ENCODE measurements around the gene CTIF.
"Not testable (repeated sequence)": the region's sequence is repeated elsewhere in the genome, so short reads cannot be mapped to it uniquely, and the experiment has no call there.

The CTIF gene

DNA sequence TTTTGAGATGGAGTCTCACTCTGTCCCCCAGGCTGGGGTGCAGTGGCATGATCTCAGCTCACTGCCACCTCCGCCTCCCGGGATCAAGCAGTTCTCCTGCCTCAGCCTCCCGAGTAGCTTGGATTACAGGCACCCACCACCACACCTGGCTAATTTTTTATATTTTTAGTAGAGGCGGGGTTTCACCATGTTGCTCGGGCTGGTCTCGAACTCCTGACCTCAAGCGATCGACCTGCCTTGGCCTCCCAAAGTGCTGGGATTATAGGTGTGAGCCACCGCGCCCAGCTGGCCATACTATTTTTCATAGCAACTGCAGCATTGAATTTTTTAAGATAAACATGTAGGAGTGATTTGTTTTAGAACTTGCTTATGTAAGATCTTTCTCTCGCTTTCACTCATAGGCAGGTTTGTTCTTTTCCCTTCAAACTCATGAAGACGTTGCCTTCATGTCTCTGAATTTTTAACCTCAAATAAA lies 273.2 kb downstream of the CTIF start:
- not testable (repeated sequence) for DNase-seq (ENCODE audit: low read depth in 1 of 2, low spot score in 1 of 2)

DNA sequence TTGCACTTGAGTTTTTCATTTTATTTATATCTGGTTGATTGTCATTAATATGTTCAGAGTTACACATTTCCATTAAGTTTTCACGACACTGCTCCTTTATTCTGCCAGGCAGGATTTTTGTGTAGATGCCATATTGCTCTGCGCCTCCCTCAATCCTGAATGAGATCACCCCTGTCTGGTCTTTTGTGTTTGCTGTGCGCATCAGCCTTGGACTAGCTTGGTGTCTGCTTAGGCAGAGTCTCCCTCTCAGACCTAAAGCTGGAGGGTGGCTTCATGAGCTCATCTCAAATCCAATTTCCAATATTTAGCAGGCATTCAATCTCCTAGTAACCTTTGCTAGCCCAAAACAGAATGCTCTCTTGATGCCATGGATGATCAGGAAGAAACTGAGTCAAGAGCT lies 274.5 kb downstream of the CTIF start:
- no peak for DNase-seq (ENCODE audit: low read depth in 1 of 2, low spot score in 1 of 2)

DNA sequence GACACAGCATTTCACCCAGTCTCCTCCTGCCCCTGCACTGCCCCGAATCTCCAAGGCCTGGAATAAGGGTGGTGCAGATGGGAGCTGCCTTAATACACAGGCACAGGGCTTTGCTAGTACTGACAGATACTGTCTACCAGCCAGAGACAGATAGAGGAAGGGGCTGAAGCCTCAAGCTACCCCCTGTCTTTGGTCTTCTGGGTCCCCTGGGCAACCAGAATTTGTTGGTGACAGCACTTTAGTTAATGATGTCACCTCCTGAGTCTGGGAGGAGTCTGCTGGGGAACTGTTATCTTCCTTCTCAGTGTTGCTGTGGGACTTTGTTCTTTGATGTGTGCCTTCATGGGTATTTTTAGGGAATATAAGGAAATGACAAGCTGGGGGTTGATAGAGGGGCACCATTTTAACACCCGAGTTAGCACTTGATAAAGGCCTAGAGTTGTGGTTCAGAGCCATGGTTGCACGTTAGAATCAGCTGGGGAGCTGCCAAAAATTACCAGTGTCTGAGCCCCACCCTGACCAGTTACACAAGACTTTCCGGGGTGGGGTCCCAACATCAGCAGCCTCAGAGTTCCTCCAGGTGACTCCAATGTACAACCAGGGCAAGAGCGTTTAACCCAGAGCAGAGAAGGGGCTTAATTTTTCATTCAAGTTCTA lies 275.1 kb downstream of the CTIF start:
- DNase-seq (ENCODE audit: low read depth in 1 of 2, low spot score in 1 of 2) = no peak

DNA sequence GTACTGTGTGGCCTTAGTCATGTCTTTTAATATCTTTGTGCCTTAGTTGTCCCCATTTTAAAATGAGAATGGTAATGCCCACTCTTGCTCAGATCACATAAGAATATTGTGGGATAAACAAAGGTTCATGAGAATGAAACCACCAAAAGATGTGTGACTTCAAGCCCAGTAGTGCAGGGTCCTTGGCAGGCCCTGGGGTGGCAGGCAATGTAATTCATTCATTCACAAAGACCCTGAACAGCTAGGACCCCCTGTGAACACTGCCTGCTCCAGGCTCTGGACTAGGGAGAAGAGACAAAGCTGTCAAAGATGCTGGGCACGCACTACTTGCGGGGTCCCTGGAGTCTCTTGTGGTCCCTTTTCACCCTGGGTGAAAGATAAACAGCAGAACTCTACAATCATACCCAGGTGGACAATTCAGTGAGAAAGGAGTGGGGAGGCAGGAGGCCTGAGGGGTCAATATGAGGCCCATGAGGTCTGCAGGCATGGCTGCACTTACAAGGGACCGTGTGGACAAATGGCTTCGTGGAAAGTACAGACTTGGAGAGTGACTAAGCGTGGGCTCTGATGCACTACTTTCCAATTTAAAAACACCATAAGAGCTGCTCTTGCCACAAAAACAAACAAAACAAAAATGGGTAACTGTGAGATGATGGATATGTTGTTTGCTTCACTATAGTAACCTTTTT lies 275.8 kb downstream of the CTIF start:
- DNase-seq (ENCODE audit: low read depth in 1 of 2, low spot score in 1 of 2) = no peak

DNA sequence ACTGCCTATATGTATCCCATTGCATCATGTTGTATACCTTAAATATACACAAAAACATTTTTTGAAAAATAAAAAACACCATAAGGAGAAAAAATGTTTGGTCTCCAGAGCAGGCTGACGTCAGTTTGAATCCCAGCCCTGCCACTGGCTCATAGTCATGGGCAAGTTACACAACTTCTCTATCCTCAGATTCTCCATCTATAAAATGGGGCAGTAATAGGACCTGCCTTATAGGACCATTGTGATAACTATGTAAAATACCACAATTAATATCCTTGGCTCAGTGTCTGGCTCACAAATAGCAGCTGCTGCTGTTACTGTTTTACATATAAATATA lies 276.3 kb downstream of the CTIF start:
- no peak for DNase-seq (ENCODE audit: low read depth in 1 of 2, low spot score in 1 of 2)

DNA sequence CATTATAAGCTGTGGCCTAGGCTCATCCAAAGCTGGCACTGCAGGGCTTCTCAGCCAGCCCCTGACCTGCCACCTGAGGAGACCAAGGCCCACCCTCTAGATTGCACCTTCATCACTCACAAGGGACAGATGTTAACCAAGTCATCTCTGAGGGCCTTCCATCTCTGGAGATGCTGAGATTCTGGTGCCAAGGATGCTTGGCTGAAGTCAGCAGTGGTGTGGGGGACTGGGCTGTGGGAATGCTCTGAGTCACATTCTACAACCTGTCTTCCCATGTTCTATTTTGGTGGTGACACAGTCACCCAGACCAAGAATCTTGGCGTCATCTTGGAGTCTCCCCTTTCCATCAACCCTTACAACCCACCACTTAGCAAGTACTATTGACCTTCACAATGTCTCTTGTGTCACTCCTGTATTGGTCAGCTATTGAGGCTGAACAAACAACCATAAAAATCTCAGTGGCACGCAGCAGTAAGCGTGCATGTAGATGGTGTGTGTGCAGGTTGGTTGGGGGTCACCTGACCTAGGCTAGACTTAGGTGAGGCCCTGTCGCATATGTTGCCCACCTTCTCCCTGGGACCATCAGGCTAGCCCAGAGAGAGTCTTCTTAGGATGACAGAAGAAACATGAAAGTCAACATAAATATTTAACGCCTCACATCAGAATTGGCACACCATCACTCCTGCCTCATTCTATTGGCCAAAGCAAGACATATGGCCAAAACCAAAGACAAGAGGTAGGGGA lies 276.9 kb downstream of the CTIF start:
- no peak for DNase-seq (ENCODE audit: low read depth in 1 of 2, low spot score in 1 of 2)

DNA sequence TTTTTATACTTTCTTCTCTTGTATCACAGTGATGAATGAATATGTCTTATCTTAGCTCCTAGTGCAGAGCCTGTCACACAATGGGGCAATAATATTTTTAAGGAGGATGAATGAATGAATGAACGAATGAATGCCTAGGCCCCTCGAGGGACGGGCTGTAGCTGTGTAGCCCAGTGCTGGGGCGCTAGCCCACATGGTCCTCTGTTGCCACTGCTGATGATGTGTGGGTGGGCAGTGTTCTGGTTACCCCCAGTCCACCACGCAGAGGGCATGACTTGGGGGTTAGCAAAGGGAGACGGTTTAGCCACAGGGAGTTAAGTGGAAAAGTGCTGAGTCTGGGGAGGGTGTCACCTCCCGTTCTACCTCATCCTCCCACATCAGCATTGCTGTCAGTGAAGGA lies 277.7 kb downstream of the CTIF start:
- no peak for DNase-seq (ENCODE audit: low read depth in 1 of 2, low spot score in 1 of 2)

DNA sequence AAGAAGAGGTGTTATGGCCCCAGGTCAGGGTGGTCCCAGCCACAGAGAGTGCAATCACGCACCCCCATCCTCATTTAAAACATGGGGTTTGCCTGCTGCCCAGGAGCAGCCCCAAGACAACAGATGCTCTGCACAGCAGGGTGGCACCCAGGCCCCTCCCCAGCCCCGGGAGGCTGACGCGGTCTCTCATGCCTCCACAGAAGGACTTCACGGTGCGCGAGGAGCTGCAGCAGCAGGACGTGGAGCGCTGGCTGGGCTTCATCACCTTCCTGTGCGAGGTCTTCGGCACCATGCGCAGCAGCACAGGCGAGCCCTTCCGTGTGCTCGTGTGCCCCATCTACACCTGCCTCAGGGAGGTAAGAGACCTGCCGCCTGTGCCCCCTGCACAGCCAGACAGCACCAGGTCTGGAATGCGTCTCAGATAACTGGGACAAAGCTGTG lies 278.2 kb downstream of the CTIF start:
- DNase-seq (ENCODE audit: low read depth in 1 of 2, low spot score in 1 of 2) = no peak

DNA sequence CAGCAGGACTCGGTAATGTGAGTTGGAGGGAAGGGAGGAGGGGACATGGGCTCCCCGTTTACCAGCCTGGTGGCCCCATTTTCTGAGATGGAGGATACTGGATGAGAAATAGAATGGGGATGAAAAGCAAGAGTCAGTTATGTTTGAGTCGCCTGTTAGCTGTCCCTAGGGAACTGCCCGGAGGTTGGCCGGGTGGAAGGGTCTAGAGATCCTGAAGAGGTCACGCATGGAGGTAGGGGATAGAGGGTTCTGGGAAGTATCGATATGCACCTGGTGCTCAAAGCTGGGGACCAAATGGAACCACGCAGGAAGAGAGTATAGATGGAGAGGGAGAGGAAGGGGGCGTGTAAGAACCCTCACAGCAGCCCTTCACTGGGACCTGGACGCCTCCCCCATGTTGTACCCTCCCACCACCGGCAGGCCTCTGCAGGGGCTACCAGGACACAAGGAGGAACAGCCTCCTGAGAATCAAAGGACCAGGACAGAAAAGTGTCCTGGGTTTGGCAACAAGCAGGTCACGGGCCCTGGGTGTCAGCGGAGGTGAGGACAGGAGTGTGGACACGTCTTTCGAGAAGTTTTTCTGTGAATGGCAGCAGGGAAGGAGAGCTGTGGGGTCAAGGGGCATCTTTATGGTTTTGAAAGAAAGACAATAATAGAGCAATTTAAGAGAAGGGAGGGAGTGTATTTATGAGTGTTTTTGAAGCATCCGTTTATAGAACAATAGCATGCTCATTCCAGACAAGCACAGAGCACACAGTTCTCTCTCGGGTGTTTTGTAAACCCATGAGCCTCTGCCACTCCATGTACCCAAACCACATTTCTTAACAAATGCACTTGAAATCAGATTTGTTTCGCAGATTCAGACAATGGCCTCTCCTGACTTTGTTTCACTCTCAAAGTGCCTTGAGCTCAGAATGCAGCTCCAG lies 279.8 kb downstream of the CTIF start:
- DNase-seq (ENCODE audit: low read depth in 1 of 2, low spot score in 1 of 2) = no peak

DNA sequence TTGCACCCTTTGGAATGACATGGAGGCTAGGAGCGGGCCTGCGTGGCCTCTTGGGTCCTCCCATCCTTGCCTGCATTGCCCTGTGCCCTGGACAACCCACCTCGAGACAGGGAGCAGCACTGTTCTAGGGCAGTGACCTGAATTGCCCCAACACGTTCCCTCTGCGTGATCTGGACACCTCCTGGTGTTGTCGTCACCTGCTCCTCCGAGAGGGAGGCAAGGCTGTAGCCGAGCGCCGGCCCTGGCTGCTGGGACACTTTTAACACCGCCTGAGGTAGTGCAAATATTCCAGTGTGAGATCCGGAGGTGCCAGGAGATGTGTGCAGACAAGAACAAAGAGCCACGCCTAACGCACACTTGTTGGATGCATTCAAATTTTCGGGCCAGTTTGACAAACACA lies 280.4 kb downstream of the CTIF start:
- DNase-seq (ENCODE audit: low read depth in 1 of 2, low spot score in 1 of 2) = no peak

DNA sequence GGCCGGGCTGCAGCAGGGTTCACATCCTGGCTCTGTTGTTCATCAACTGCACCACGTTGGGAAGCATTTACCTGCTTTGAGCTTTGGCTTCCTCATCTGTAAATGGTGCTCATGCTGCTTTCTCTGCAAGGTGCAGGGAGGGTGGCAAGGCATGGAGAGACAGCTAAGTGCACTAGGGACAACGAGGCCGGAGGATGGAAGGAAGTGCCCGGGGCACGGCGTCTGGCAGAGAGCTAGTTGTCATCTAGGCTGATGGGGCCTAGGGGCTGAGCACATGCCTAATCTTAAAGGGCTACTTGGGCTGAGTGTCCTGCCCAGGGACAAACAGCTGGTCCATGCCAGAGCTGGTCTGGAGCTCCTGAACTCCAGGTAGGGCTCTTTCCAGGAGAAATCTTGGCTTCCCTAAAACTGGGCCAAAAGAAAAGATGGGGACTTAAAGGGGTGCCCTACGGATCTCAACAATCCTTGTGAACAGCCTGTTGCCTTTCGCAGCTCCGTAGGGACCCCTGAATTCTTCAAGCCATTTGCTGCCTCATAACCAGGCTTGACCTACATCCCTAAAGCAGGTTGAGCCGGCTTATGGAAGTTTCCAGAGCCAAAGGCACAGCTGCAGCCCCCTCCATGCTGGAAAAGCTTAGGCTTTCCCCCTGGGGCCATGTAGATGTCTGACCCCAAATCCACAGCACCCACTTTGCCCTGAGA lies 281.1 kb downstream of the CTIF start:
- DNase-seq (ENCODE audit: low read depth in 1 of 2, low spot score in 1 of 2) = no peak

DNA sequence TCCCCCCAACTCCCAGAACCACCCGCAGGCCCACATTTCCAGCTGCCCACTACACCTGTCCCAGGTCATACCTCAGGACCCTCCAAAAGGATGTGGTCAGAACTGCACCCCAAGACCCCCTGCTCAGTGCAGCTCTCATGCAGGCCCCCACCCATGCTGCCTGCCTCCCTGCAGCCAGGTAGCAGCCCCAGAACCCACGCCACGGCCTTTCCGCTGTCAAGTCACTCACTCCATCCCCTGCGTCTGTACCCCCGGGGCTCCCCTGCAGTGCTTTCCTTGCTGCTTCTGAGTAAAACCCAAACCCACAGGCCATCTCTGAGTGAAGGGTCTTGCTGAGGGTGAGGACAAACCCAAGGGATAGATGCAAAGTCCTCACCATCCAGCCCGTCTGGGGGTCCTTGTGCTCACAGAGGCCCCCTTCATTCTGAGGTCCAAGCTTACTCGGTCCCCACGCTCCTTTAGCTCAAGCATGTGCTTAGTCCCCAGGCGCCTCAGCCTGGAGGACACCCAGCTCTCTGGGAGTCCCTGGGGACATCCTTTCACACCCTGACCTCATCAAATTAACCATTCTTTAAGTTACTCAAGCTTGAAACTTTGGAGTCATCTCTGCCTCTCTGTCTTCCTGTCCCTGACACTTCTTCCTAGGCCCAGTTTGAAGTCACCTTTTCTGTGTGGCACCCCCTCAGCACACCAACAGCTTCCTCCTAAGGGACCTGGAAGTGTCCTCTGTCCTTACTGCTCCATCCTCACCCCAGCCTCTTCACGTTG lies 281.8 kb downstream of the CTIF start:
- no peak for DNase-seq (ENCODE audit: low read depth in 1 of 2, low spot score in 1 of 2)

DNA sequence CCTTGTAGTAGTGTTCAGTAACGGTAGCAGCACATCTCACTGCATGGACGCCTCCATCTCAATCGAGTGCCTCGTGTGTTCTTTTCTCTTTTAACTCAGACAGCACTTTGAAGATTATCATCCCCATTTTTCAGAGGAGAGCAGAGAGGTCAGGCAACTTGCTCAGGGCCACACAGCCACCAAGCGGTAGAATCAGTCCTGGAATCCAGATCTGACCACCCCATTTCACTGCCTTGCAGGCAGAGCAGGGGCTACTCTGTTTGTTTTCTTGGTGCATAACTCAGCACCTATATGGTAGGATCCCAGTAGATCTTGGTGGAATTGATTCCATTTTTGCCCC lies 282.4 kb downstream of the CTIF start:
- DNase-seq (ENCODE audit: low read depth in 1 of 2, low spot score in 1 of 2) = no peak

DNA sequence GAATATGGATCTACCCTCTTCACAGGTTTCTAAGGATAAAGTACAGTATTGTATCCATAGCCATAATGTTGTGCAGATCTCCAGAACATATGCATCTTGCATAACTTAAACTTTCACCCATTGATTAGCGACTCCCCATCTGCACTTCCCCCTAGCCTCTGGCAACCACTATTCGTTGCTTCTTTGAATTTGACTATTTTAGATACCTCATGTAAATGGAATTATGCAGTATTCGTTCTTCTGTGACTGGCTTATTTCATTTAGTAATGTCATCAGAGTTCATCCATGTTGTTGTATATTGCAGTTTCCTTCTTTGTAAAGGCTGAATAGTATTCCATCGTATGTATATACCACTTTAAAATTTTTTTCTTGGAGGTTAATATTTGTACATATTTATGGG lies 283.0 kb downstream of the CTIF start:
- no peak for DNase-seq (ENCODE audit: low read depth in 1 of 2, low spot score in 1 of 2)

DNA sequence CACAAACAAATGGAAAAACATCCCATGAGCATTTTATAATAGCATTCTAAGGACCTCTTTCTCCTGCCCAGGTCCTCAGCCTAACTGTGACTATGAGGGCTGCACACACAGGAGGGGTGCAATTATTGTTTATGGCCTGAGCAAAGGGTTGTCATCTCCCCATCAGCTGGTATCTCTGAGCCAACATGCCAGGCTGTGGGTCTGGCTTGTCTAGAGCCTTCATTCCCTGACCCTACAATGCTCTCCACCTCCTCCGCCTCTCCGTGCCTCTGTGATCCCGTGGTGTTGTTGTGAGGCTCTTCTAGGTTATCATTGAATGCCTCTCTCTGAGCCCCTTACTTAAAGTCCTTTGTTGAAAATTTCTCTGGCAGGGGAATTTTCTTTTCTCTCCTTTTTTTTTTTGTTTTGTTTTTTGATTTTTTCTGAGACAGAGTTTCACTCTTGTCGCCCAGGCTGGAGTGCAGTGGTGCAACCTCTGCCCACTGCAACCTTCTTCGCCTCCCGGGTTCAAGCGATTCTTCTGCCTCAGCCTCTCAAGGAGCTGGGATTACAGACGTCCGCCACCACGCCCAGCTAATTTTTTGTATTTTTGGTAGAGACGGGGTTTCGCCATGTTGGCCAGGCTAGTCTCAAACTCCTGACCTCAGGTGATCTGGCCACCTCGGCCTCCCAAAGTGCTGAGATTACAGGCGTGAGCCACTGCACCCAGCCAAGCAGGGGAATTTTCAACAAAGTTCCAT lies 285.6 kb downstream of the CTIF start:
- no peak for DNase-seq (ENCODE audit: low read depth in 1 of 2, low spot score in 1 of 2)

DNA sequence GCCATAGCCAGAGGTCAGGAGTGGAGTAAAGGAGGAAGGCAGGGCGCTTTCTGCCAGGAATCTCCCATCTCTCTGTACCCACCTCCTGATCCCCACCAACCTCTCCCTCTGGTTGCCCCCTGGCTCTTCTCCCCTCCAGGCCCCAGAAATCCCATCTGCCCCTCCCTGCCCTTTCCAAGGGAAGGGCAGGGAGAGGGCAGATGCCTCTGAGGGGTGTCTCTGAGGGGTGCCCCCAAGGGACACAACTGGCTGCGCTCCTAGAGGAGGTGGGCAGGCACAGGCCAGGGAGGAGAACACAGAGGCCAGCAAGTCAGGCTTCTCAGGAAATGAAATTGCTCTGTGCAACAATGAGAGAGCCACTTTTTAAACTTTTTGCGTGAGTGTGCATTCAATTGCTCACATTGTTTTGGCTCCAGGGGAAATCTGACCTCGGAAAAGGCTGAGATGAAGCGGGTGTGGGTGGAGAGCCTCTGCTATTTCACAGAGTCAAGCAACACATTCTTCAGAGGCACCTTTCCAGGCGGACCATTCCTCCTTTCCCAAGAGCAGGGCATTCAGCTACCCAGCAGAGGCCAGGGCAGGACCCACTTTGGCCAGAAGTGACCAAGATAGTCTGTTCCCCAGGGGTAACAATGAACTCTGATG lies 286.4 kb downstream of the CTIF start:
- DNase-seq (ENCODE audit: low read depth in 1 of 2, low spot score in 1 of 2) = no peak

DNA sequence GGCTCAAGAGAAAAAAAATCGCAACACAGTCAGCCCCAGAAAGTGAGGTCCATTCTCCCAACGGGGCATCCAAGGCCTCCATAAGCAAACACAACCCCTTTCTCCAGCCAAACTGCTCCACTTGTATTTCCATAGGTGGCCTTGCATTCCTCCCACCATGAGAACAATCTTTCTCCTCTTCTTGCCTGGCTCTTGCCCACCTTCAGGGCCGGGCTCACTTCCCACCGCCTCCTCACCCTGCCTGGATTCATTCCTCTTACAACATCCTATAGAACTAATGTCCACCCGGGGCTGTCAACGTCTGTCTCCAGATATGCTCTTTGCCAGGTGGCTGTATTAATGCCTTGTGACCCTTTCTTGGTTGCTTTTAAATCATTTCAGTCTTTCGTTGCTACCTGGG lies 287.4 kb downstream of the CTIF start:
- DNase-seq (ENCODE audit: low read depth in 1 of 2, low spot score in 1 of 2) = no peak

DNA sequence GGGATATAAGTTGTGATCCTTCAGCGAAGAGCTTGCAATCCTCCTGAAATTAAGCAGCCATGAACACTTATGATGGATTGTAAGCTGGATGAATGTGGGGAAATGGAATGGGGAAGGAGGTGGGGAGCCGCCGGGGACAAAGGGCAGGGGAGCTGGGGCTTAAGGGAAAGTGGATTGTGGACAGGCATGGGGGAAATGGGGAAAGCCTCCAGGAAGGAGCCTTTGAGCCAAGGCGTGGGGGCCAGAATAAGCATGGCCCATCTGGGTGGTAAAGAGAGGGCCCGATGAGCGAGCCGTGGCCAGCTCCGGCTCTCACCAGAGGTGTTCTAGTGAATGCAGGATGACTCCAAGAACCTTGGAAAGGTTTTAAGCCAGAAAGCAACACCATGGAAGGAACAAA lies 288.0 kb downstream of the CTIF start:
- DNase-seq (ENCODE audit: low read depth in 1 of 2, low spot score in 1 of 2) = no peak
